Measurements from ENCODE around the gene LINGO3. TPM values are rescaled to one million over a fixed set of nuclear protein-coding genes. Genes with fewer than 3 reads are reported as not detected.
A peak's percentile ranks its signal among the peaks of the same experiment; 100 is the strongest.

LINGO3 gene
- total RNA-seq, 2 donors from 2014 or later, result 0.68 TPM; not detected in 1

DNA sequence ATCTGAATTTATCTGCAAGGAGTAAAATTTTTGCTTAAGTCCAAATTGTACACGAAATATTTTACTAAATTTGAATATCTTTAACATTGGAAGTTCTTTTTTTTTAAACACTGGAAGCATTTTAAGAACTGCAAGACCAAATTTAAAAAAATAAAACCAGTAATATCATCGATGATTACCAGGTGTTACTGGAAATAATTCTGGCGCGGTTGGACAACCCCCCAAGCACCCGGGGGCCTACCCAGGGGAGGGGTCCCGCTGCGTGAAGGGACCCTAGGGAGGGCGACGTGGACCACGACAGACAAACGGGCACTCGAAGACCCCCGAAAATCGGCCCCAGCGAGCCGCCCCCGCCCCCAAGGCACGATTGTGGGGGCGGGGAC, 39.1 kb downstream of the LINGO3 start:
- DNase-seq (ENCODE audit: low spot score), result no peak
- Histone ChIP-seq H3K9me3 (no peaks in the 10 kb centered on the region), H3K27me3 (replicated peaks; ENCODE audit: insufficient read depth) (no peaks in the 10 kb centered on the region), H3K27ac (peak overlapping the region; percentile 76 to 99), H3K36me3 (peaks cover 0 to 5% of the 10 kb centered on the region in 2 donors), H3K4me1 (replicated peaks) (peaks cover 19% of the 10 kb centered on the region), H3K4me3 (peak overlapping the region; percentile 100)
- intact Hi-C loops (cut with DNase I), result no loop called here
- TF ChIP-seq POLR2A (IDR thresholded peaks at IDR 0.05) (no peak), CTCF (IDR thresholded peaks at IDR 0.05) (no peak), POLR2AphosphoS5 (IDR thresholded peaks at IDR 0.05) (no peak)
- under 1% methylated on average over 19 of the region's 19 CpGs for WGBS

- H3K27ac ChIP-seq, result peak overlapping the region in 1 of 2 donors; percentile 99
- H3K9me3 ChIP-seq, result no peaks in the 10 kb centered on the region
- peaks cover 0 to 5% of the 10 kb centered on the region in 2 donors for H3K36me3 ChIP-seq
- WGBS, result 78% methylated on average over 4 of the region's 4 CpGs
- no peak for TF ChIP-seq POLR2A (IDR thresholded peaks at IDR 0.05)
- no peak for TF ChIP-seq CTCF (IDR thresholded peaks at IDR 0.05)
- TF ChIP-seq POLR2AphosphoS5 (IDR thresholded peaks at IDR 0.05), result no peak
- no peaks in the 10 kb centered on the region for H3K27me3 ChIP-seq (replicated peaks; ENCODE audit: insufficient read depth)
- no peak for DNase-seq (ENCODE audit: low spot score)
- intact Hi-C loops (cut with DNase I), result no loop called here
- H3K4me3 ChIP-seq, result peak overlapping the region; percentile 100
- peaks cover 18% of the 10 kb centered on the region for H3K4me1 ChIP-seq (replicated peaks)
These were observed 39.5 kb downstream of the LINGO3 start for GRCh38 chr19:2268480-2268830.

GRCh38 chr19:2266183-2266993, 41.6 kb downstream of the LINGO3 start:
- Histone ChIP-seq H3K9me3 (no peaks in the 10 kb centered on the region), H3K27ac (no peak overlapping the region), H3K36me3 (no peaks in the 10 kb centered on the region), H3K4me1 (replicated peaks) (no peaks in the 10 kb centered on the region), H3K4me3 (no peak overlapping the region), H3K27me3 (replicated peaks; ENCODE audit: insufficient read depth) (no peaks in the 10 kb centered on the region)
- no peak for TF ChIP-seq CTCF (IDR thresholded peaks at IDR 0.05)
- TF ChIP-seq POLR2AphosphoS5 (IDR thresholded peaks at IDR 0.05), result peak; percentile 45
- peak; percentile 50 for TF ChIP-seq POLR2A (IDR thresholded peaks at IDR 0.05)
- DNase-seq (ENCODE audit: low spot score), result peak; percentile 48
- WGBS, result 57% methylated on average over 18 of the region's 18 CpGs
- intact Hi-C loops (cut with DNase I), result no loop called here

DNA sequence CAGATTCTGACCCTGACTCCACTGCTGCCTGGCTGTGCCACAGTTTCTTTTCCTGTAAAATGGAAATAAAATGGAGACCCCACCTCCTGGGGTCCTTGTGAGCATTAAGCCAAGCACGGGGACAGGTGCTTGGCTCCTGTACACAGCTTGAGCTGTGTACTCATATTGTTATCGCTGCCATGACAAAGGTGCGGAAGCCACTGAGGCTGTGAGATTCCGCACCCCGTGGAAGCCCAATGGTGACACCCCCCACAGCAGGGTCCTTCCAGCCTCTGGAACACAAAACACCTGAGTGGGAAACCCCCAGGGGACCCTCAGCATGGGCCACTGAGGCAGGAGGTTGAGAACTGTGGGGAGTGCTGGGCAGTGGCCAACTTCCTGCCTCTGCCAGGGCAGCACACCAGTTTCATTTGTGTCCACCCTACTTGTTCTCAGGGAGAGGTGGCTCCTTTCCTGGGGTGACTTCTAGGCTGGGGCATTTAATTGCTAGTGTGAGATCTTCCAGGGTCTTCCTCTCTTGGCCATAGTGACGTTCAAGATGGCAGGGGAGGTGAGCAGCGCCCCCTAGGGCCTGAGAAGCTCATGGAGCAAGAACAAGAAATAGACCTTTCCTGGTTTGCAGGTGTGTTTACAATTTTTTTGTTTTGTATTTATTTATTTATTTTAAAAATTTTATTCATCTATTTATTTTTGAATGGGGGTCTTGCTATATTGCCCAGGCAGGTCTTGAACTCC, 46.3 kb downstream of the LINGO3 start:
- Histone ChIP-seq H3K4me1 (replicated peaks) (no peaks in the 10 kb centered on the region), H3K27me3 (replicated peaks; ENCODE audit: insufficient read depth) (no peaks in the 10 kb centered on the region), H3K36me3 (no peaks in the 10 kb centered on the region), H3K27ac (no peak overlapping the region), H3K9me3 (no peaks in the 10 kb centered on the region), H3K4me3 (no peak overlapping the region)
- WGBS, result 65% methylated on average over 7 of the region's 7 CpGs
- DNase-seq (ENCODE audit: low spot score), result no peak
- TF ChIP-seq POLR2A (IDR thresholded peaks at IDR 0.05) (no peak), CTCF (IDR thresholded peaks at IDR 0.05) (peak in 2 of 4 experiments; percentile 10 to 23), POLR2AphosphoS5 (IDR thresholded peaks at IDR 0.05) (no peak)
- intact Hi-C loops (cut with DNase I), result no loop called here
